Neural progenitor cell (in vitro differentiated cells): ENCODE data around the gene ZNF488.

Experiments used
- CTCF ChIP-seq: fragments of 200-600 bp; sonication (generic); IDR thresholded peaks from 2 replicates; pipeline ENCODE4 v1.5.1; 2017; ENCODE audit warnings: antibody characterized with exemption, mild to moderate bottlenecking
- EZH2 ChIP-seq: fragments of 200-600 bp; sonication (generic); IDR thresholded peaks from 2 replicates; pipeline ENCODE4 v1.6.1; 2017; ENCODE audit warnings: antibody characterized with exemption, mild to moderate bottlenecking, moderate library complexity
- EZH2phosphoT487 ChIP-seq: fragments of 200-600 bp; sonication (generic); IDR thresholded peaks from 2 replicates; pipeline ENCODE4 v1.6.1; 2017; ENCODE audit warnings: antibody characterized with exemption

GRCh38 chr10:47323636-47324296 is 60.3 kb downstream of the ZNF488 start:
- TF ChIP-seq CTCF: no peak
- no peak for TF ChIP-seq EZH2
- TF ChIP-seq EZH2phosphoT487: no peak
